GM10266 (cell line): Measurements from ENCODE around the gene HCK.

Experiments used
- DNase-seq: peaks from one replicate; pipeline ENCODE4 v3.0.0; 2012; ENCODE audit errors: extremely low spot score
- CTCF ChIP-seq: IDR thresholded peaks from 2 replicates; pipeline ENCODE4 v1.5.1; 2012; ENCODE audit warnings: mild to moderate bottlenecking, low read depth; ENCODE audit not compliant: control insufficient read depth, insufficient read depth; ENCODE audit errors: missing control alignments

HCK gene

GRCh38 chr20:32080783-32081182 lies 28.7 kb downstream of the HCK start:
- DNase-seq, result no peak
- TF ChIP-seq CTCF, result no peak

DNA sequence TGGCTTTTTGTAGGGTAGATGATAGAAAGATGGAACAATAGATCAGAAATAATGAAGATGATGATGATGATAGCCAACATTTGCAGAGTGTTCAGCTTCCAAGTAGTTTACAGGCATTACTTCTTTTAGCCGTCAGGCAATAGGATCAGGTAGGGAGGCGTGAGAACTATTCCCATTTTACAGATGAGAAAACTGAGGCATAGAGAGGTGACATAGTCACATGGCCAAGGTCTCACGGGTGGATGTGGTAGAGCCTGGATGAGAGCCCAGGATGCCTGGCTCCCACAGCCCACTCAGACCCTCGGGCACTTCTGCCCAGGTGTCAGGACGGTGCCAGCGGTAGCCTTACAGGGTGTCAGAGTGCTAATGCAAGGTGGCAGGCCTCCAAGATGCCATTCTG lies 31.4 kb downstream of the HCK start:
- no peak for DNase-seq
- no peak for TF ChIP-seq CTCF

GRCh38 chr20:32087070-32087469 lies 35.0 kb downstream of the HCK start:
- no peak for DNase-seq
- TF ChIP-seq CTCF, result no peak

DNA sequence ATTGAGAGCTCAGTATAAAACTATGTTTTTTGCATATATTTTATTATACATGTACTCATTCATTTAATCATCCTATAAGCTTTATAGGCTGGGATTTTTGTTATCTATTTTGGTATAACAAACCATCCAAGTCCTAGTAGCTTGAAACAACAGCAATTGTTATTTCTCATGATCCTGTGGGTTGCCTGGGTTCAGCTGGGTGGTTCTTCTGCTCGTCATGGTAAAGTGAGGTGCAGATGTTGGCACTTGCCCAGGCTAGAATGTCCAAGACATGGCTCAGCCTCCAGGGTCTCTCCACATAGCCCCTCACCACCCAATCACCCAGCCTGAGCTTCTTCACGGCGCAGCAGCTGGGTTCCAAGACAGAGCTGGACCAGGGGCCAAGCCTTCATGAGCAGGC lies 36.7 kb downstream of the HCK start:
- no peak for TF ChIP-seq CTCF
- DNase-seq, result no peak

GRCh38 chr20:32089637-32090362 lies 37.8 kb downstream of the HCK start:
- TF ChIP-seq CTCF, result no peak
- no peak for DNase-seq

DNA sequence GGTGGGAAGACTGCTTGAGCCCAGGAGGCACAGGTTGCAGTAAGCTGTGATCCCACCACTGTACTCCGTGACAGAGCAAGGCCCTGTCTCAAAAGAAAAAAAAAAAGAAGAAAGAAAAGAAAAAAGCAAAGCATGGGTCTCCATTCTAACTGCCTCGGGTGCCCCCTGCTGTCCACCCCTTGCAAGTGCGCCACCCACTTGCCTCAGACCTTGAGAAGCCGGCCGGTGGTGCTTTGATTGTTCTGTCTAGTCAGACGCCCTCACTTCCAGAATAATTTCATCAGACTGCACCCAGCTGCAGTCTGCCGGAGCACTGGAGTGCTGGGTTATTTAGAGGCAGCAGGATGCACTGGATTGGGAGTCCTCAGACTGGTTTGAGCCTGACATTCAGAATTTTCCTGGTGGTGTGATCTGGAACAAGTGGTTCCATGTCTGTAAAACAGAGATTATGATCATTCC lies 39.9 kb downstream of the HCK start:
- TF ChIP-seq CTCF, result peak; percentile 91
- peak; percentile 70 for DNase-seq

DNA sequence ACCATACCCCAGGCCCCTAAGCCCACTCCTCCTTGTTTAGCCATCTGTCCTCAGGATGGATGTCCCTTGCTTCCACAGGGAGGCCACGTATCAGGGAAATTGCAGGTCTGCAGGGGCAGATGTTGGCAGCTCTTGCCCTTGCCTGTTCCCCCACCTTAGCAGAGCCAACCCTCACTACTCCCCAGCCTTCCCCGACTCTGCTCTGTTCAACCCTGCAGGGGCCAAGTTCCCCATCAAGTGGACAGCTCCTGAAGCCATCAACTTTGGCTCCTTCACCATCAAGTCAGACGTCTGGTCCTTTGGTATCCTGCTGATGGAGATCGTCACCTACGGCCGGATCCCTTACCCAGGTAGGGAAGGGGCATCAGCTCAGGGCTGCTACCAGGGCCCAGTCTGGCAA lies 46.7 kb downstream of the HCK start:
- DNase-seq, result no peak
- no peak for TF ChIP-seq CTCF
